ENCODE data around the gene GPR160. TPM values are rescaled to one million over a fixed set of nuclear protein-coding genes. Genes with fewer than 3 reads are reported as not detected.

GPR160 gene, protein sequence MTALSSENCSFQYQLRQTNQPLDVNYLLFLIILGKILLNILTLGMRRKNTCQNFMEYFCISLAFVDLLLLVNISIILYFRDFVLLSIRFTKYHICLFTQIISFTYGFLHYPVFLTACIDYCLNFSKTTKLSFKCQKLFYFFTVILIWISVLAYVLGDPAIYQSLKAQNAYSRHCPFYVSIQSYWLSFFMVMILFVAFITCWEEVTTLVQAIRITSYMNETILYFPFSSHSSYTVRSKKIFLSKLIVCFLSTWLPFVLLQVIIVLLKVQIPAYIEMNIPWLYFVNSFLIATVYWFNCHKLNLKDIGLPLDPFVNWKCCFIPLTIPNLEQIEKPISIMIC
- 9.9 TPM for total RNA-seq (2021; ENCODE audit: unreplicated experiment)
- polyA plus RNA-seq (2012), result 5.4 and 6.7 TPM in 2 replicates
- percentile 52 among the genes with signal in this experiment for Bru-seq, nascent RNA
- BruChase-seq, experiment 1, labeled RNA remaining after a 6-hour chase, result percentile 48 among the genes with signal in this experiment
- BruChase-seq, experiment 2, labeled RNA remaining after a 2-hour chase, result percentile 54 among the genes with signal in this experiment
- long read RNA-seq, transcript GPR160-201 (4 exons, 2,039 nt), result major isoform, 12 of 15 reads
- long read RNA-seq, partial matches to known transcripts, result 0 of 15 reads
- long read RNA-seq, other reads (novel, unspliced or antisense), result 3 of 15 reads

DNA sequence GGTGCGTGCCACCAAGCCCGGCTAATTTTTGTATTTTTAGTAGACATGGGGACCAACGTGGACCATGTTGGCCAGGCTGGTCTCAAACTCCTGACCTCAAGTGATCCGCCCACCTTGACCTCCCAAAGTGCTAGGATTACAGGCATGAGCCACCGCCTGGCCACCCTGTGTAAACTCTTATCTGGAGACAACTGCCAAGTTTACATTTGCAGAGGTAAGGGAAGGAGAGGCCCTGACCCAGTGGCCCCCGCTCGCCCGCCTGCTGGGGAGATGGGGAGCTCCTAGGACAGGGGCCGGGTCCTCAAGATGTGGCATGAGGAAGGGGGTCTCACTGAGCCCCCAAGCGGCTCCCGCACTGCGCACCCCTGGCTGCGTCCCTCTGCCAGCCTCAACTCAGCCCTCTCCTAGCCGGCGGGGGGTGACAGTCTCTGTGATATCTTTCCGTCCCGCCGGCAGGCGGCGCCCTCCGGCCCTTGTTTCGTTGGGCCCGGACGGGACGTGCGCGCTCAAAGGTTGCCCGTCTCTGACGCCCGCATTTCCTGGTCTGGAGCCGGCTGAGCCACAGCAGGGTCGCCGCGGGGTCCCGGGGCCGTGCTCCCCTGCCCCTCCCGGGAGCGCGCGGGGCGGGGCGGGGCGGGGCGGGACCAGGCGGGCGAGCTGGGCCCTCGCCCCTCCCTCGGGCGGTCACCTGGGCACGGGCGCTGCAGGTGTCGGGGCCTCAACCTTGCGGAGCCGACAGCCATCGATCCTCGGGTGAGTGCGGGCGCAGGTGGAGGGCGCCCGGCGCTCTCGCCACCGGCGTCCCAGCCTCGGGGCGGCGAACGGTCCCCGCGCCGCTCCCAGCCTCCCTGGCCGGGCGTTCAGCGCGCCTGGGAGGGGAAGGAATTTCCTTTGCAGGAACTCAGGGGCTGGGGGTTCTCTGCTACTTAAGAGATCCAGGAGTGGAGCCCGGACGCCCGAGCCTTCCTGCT, at the start of gene GPR160:
Gene GPR160, plus strand, starts transcription at position 533 of the 971 bp plus-strand sequence. CDS start 45,978 bp downstream, outside the sequence.
- BruUV-seq (replicated peaks), result no TSS peak
- RAD21 ChIA-PET (ENCODE audit: low non-redundant PET in 1 of 2, low total read pairs in 2 of 2, uncharacterized antibody in 2 of 2, unreplicated experiment in 2 of 2), result no interaction called here
- H3K9me2 ChIP-seq (ENCODE audit: insufficient read depth), result no peaks in the 10 kb centered on the region
- no peaks in the 10 kb centered on the region for H3K79me2 ChIP-seq (ENCODE audit: insufficient read depth, low read length)
- H2AFZ ChIP-seq (ENCODE audit: low read depth, low read length, poor library complexity, severe bottlenecking), result peak within 1 kb of the TSS; percentile 52
- CTCF ChIA-PET, result interaction anchor here (0.6 to 1.0 kb wide), 5 partner anchors 16 to 72 kb away, joined by 3 to 4 read pairs (median 4); no protein-coding TSS in a partner anchor
- H3K4me3 ChIP-seq (replicated peaks in 1 of 2; ENCODE audit: low read depth in 1 of 2, low read length in 2 of 2), result peak within 1 kb of the TSS; percentile 60 to 72
- peak within 1 kb of the TSS; percentile 43 for H3K9ac ChIP-seq (ENCODE audit: low read length)
- peak within 1 kb of the TSS; percentile 88 for H3K4me2 ChIP-seq (ENCODE audit: low read length)
- H3K27me3 ChIP-seq (ENCODE audit: insufficient read depth, low read length), result no peaks in the 10 kb centered on the region
- ATAC-seq, result peak; percentile 92
- intact Hi-C loops (cut with micrococcal nuclease), result loop anchor here (1.0 to 5.0 kb wide), 3 partner anchors 70 to 273 kb away; partner anchors contain the start of gene TERC
- peak; percentile 64 for DNase-seq (ENCODE audit: low read depth, low spot score)
- peak within 1 kb of the TSS; percentile 39; the same call in 1 of the 2 replicates for H3K27ac ChIP-seq (ENCODE audit: low read depth, low read length)
- POLR2A ChIA-PET, result interaction anchor here (1.0 kb wide), 1 partner anchor 273 kb away, joined by 3 read pairs; the partner anchor contains the start of gene TERC
- H3K9me3 ChIP-seq (ENCODE audit: control insufficient read depth in 1 of 2, insufficient read depth in 1 of 2, low read depth in 1 of 2, low read length in 2 of 2), result no peaks in the 10 kb centered on the region
- no peaks in the 10 kb centered on the region for H4K20me1 ChIP-seq (ENCODE audit: insufficient read depth)
- no peaks in the 10 kb centered on the region for H3K36me3 ChIP-seq (ENCODE audit: control insufficient read depth in 1 of 2, insufficient read depth in 2 of 2, low read length in 2 of 2)
- H3K4me1 ChIP-seq (ENCODE audit: control insufficient read depth in 1 of 2, insufficient read depth in 2 of 2, low read length in 2 of 2), result peaks cover 4 to 16% of the 10 kb centered on the region in 2 experiments; a peak in 2 of 4 replicates
- TF ChIP-seq, protein P1, sequence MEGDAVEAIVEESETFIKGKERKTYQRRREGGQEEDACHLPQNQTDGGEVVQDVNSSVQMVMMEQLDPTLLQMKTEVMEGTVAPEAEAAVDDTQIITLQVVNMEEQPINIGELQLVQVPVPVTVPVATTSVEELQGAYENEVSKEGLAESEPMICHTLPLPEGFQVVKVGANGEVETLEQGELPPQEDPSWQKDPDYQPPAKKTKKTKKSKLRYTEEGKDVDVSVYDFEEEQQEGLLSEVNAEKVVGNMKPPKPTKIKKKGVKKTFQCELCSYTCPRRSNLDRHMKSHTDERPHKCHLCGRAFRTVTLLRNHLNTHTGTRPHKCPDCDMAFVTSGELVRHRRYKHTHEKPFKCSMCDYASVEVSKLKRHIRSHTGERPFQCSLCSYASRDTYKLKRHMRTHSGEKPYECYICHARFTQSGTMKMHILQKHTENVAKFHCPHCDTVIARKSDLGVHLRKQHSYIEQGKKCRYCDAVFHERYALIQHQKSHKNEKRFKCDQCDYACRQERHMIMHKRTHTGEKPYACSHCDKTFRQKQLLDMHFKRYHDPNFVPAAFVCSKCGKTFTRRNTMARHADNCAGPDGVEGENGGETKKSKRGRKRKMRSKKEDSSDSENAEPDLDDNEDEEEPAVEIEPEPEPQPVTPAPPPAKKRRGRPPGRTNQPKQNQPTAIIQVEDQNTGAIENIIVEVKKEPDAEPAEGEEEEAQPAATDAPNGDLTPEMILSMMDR (IDR thresholded peaks at IDR 0.05 in 2 of 3, conservative IDR thresholded peaks at IDR 0.05 in 1 of 3; ENCODE audit: borderline replicate concordance in 1 of 3, insufficient read depth in 1 of 3, low read depth in 2 of 3, low read length in 2 of 3), result peak; percentile 78 to 81 (median 78)
- TF ChIP-seq EZH2phosphoT487 (IDR thresholded peaks at IDR 0.05; ENCODE audit: borderline replicate concordance) (no peak), ELF1 (IDR thresholded peaks at IDR 0.05; ENCODE audit: borderline replicate concordance, low read depth) (no peak; the same call in 1 of the 2 replicates), EZH2 (IDR thresholded peaks at IDR 0.05) (no peak), SRF (IDR thresholded peaks at IDR 0.05; ENCODE audit: low read depth) (no peak), EGR1 (IDR thresholded peaks at IDR 0.05; ENCODE audit: low read depth) (peak; percentile 56; the same call in 1 of the 2 replicates), POLR2A (IDR thresholded peaks at IDR 0.05; ENCODE audit: borderline replicate concordance, extremely low read depth, insufficient read depth, insufficient read length) (no peak), YY1 (IDR thresholded peaks at IDR 0.05; ENCODE audit: extremely low read depth, insufficient replicate concordance, low read depth, low read length) (no peak), SIN3A (IDR thresholded peaks at IDR 0.05; ENCODE audit: low read depth) (no peak), JUND (IDR thresholded peaks at IDR 0.05) (no peak), CEBPB (IDR thresholded peaks at IDR 0.05; ENCODE audit: low read depth) (no peak), RAD21 (IDR thresholded peaks at IDR 0.05; ENCODE audit: low read depth) (peak; percentile 64)
- TF ChIP-seq, protein P2, sequence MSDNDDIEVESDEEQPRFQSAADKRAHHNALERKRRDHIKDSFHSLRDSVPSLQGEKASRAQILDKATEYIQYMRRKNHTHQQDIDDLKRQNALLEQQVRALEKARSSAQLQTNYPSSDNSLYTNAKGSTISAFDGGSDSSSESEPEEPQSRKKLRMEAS (IDR thresholded peaks at IDR 0.05), result peak; percentile 57
- TF ChIP-seq, protein P3, sequence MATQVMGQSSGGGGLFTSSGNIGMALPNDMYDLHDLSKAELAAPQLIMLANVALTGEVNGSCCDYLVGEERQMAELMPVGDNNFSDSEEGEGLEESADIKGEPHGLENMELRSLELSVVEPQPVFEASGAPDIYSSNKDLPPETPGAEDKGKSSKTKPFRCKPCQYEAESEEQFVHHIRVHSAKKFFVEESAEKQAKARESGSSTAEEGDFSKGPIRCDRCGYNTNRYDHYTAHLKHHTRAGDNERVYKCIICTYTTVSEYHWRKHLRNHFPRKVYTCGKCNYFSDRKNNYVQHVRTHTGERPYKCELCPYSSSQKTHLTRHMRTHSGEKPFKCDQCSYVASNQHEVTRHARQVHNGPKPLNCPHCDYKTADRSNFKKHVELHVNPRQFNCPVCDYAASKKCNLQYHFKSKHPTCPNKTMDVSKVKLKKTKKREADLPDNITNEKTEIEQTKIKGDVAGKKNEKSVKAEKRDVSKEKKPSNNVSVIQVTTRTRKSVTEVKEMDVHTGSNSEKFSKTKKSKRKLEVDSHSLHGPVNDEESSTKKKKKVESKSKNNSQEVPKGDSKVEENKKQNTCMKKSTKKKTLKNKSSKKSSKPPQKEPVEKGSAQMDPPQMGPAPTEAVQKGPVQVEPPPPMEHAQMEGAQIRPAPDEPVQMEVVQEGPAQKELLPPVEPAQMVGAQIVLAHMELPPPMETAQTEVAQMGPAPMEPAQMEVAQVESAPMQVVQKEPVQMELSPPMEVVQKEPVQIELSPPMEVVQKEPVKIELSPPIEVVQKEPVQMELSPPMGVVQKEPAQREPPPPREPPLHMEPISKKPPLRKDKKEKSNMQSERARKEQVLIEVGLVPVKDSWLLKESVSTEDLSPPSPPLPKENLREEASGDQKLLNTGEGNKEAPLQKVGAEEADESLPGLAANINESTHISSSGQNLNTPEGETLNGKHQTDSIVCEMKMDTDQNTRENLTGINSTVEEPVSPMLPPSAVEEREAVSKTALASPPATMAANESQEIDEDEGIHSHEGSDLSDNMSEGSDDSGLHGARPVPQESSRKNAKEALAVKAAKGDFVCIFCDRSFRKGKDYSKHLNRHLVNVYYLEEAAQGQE (IDR thresholded peaks at IDR 0.05; ENCODE audit: low read depth), result no peak
